AG08396 (cell line): ENCODE data around the gene NIPAL1.

Source experiments
- DNase-seq: peaks from one replicate; pipeline ENCODE4 v3.0.0; 2012; ENCODE audit warnings: low spot score, mixed read lengths

NIPAL1 gene

GRCh38 chr4:48065587-48066052 is 49.0 kb downstream of the NIPAL1 start:
- no peak for DNase-seq

DNA sequence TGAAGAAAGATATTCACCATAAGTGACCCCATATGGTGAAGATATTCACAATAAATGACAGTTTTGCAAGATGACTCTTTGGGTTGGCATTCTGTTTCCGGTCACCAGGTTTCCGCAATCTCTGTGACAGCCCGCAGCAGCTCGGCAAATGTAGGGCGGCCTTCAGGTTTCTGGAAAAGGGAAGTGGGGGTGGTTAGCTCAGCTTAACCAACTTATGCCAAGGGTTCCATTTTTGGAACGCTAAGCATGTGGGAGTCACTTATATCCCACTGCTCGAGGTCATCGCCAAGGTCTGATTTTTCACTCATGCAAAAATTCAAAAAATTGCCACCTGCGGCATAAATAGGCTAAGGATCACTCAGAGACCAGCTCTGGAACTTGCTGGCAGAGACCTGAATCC is 51.0 kb downstream of the NIPAL1 start:
- DNase-seq = no peak

DNA sequence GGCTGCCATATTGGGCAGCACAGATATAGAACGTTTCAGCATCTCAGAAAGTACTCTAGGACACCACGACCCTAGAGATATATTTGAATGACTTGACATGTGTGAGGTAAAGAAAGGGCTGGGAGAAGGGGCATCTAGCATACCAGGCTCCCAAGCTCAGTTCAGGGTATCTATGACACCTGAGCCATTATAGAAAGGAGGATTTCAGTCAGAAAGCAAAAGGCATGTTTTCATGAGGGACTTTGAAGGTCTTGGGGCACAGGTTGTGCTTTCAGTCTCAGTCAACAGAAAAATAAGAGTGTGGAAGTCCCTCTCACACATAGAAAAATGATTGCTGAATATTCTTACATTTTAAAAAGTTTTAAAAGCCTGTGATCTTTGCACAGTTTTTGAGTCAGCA is 51.6 kb downstream of the NIPAL1 start:
- no peak for DNase-seq

DNA sequence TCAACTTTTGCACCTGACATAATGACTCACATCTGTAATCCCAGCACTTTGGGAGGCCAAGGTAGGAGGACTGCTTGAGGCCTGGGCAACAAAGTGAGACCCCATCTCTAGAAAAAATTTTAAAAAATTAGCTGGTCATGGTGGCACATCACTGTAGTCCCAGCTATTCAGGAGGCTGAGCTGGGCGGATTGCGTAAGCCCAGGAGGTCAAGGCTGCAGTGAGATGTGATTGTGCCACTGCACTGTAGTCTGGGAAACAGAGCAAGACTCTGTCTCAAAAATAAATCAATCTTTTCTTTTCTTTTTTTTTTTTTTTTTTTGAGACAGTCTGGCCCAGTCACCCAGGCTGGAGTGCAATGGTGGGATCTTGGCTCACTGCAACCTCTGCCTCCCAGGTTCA is 52.5 kb downstream of the NIPAL1 start:
- DNase-seq = no peak

- DNase-seq = no peak
Observed at GRCh38 chr4:48071191-48071590, 54.6 kb downstream of the NIPAL1 start.

DNA sequence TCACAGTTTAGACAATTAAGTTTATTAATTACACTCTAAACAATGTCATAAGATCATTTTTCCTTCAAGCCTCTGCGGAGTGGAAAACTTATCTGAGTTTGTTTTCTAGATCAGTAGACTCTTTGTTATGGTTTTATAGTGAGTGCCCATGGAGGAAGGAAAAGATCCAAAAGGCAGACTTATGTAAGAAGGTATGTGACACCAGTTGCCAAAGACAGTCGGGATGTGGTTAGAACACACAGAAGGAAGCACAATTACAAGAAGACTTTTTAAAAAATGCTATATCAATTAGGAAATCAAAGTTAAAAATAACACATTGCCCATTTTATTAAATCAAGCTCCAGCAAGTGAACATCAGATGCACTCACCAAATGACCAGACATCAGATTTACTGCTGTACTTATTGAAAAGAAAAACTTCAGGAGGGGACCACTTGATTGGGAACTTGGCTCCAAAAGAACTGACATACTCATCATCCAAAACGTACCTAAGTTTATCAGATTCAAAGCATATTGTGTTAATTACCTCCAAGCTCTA is 57.1 kb downstream of the NIPAL1 start:
- no peak for DNase-seq

GRCh38 chr4:48074657-48075056 is 58.1 kb downstream of the NIPAL1 start:
- DNase-seq = no peak

DNA sequence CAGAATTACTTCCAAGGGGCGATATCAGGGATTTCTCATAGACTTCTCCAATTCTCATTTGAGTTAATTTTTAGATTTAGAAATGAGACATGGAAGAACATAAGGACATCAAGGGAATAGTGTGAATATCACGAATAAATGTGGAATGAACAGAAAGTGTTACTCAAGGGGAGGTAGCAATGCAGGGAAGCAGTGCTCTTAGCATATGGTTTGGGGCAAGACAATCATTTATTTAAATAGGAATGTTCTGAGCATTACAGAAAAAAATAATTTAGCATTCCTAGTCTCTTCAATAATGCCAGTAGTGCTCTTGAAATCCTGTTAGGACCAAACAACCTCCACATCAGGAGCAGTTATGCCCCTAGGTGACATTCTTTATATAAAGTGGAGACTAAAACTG is 61.9 kb downstream of the NIPAL1 start:
- DNase-seq = no peak

DNA sequence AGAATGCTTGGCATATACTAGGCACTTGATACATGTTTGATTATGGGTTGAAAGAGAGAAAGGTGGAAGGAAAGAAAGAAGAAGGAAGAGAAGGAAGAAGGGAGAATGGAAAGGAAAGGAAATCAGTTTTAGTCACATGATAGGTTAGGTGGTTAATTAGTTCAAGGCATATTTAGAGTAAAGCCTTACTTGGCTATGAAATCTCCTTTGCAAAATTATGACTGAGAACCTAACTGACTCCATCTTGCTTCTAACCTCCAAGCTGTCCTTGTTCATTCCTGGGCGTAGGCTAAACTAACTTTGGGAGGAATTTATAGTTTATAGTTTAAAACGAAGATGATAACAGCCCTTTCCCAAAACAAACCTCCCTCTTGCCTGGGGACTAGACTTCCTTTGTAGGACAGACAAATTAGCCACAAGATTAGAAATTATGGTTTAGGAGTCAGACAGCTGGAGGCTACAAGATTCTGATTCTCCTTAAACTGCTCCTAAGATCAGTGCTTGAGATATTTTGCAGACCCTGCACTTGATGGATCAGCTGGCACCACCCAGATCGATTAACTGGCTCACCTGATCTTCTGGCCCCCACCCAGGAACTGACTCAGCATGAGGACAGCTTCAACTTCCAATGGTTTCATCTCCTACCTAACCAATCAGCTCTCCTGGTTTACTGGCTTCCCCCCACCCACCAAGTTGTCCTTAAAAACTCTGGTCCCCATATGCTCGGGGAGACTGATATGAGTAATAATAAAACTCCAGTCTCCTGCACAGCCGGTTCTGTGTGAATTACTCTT is 62.5 kb downstream of the NIPAL1 start:
- DNase-seq = no peak

GRCh38 chr4:48079972-48080391 is 63.4 kb downstream of the NIPAL1 start:
- DNase-seq = no peak

GRCh38 chr4:48081196-48081595 is 64.6 kb downstream of the NIPAL1 start:
- peak; percentile 9 for DNase-seq

GRCh38 chr4:48082956-48083355 is 66.4 kb downstream of the NIPAL1 start:
- DNase-seq = no peak

DNA sequence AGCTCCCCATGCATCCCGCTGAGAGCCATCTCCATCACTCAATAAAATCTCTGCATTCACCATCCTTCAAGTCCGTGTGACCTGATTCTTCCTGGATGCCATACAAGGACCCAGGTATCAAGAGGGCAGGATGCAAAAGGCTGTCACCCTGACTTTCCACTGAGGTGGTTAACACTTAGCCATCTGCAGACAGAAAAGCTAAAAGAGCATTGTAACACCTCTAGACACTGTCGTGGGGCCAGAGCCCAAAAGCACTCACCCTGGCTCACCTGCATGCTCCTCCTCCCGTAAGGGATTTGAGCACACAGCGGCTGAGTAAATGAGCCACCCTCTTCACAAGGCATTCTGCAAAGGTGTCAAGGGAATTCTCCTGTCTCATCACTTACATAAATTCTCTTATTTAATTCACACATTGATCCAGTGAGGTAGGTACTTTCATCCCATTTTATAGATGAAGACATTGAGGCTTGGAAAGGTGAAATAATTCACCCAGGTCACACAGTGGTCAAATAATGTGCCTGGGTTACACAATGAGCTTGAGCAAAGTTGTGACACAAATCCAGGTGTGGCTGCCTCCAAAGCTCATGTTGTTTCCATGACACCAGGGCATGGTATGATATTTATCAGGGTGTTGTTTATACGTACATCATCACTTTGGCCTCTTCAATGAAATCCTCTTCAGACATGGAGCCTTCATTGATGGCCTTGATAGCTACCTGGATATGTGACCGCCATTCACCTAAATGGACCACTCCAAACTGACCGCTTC is 69.4 kb downstream of the NIPAL1 start:
- DNase-seq = no peak
